ENCODE measurements around the gene L3MBTL1. TPM values are rescaled to one million over a fixed set of nuclear protein-coding genes. Genes with fewer than 3 reads are reported as not detected.

Gene L3MBTL1
- polyA plus RNA-seq, 3 donors = 0.31 to 9.0 (median 0.36) TPM

DNA sequence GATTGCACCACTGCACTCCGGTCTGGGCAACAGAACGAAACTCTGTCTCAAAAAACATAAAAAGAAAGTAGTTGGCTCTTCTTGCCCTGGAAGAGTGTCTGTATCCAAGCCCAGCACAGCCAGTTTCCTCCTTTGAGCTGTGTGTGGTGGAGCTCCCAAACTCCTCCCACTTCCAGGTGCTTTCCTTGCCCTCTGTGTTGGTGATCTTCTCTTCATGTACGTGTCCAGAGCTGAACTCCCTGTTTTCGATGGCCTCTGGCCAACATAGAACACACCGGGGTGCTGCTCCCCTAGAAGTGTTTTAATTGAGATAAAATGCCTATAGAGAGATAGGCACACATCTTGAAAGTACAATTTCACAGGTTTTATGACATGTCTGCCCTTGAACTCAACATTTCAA lies 34.7 kb downstream of the L3MBTL1 start:
- Histone ChIP-seq H4K20me1 (ENCODE audit: insufficient read depth, low read length) (no peaks in the 10 kb centered on the region), H3K4me2 (replicated peaks; ENCODE audit: extremely low read depth, low read length, poor library complexity, severe bottlenecking) (no peak overlapping the region), H3K36me3 (replicated peaks in 1 of 2; ENCODE audit: control insufficient read depth in 1 of 2, insufficient read depth in 2 of 2, low read length in 2 of 2) (peaks cover 0 to 14% of the 10 kb centered on the region in 2 donors), H3K27me3 (ENCODE audit: control insufficient read depth in 2 of 2, insufficient read depth in 2 of 2, low read length in 2 of 2) (no peaks in the 10 kb centered on the region), H2AFZ (ENCODE audit: insufficient read depth, low read depth, low read length, poor library complexity, severe bottlenecking) (no peak overlapping the region), H3K4me3 (replicated peaks in 1 of 3; ENCODE audit: low read depth in 2 of 3, low read length in 3 of 3) (no peak overlapping the region), H3K9me3 (replicated peaks in 1 of 2; ENCODE audit: control insufficient read depth in 1 of 2, insufficient read depth in 1 of 2, low read length in 2 of 2) (no peaks in the 10 kb centered on the region), H3K79me2 (ENCODE audit: insufficient read depth, low read length) (no peaks in the 10 kb centered on the region), H3K27ac (ENCODE audit: low read depth in 1 of 2, low read length in 2 of 2) (no peak overlapping the region), H3K9ac (ENCODE audit: insufficient read depth, low read length, poor library complexity, severe bottlenecking) (no peak overlapping the region), H3K4me1 (ENCODE audit: control insufficient read depth in 1 of 2, insufficient read depth in 2 of 2, low read length in 2 of 2) (peaks cover 10% of the 10 kb centered on the region in 2 donors)
- Mint-ChIP-seq H3K36me3 (peaks cover 4 to 5% of the 10 kb centered on the region in 2 donors), H3K27me3 (ENCODE audit: low read depth in 3 of 3) (peaks cover 0 to 2% (median 0%) of the 10 kb centered on the region in 3 donors), H3K27ac (peak overlapping the region in 1 of 7 donors; percentile 40), H3K9me3 (peaks cover 0 to 7% (median 3%) of the 10 kb centered on the region in 7 donors), H3K4me3 (no peak overlapping the region), H3K4me1 (peaks cover 14% of the 10 kb centered on the region)
- no CpG with 5 or more reads among the region's 5 CpGs for WGBS (ENCODE audit: insufficient coverage)
- intact Hi-C loops (cut with micrococcal nuclease) = no loop called here
- DNase-seq = no peak
- TF ChIP-seq, protein P1, sequence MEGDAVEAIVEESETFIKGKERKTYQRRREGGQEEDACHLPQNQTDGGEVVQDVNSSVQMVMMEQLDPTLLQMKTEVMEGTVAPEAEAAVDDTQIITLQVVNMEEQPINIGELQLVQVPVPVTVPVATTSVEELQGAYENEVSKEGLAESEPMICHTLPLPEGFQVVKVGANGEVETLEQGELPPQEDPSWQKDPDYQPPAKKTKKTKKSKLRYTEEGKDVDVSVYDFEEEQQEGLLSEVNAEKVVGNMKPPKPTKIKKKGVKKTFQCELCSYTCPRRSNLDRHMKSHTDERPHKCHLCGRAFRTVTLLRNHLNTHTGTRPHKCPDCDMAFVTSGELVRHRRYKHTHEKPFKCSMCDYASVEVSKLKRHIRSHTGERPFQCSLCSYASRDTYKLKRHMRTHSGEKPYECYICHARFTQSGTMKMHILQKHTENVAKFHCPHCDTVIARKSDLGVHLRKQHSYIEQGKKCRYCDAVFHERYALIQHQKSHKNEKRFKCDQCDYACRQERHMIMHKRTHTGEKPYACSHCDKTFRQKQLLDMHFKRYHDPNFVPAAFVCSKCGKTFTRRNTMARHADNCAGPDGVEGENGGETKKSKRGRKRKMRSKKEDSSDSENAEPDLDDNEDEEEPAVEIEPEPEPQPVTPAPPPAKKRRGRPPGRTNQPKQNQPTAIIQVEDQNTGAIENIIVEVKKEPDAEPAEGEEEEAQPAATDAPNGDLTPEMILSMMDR (IDR thresholded peaks at IDR 0.05) = no peak

DNA sequence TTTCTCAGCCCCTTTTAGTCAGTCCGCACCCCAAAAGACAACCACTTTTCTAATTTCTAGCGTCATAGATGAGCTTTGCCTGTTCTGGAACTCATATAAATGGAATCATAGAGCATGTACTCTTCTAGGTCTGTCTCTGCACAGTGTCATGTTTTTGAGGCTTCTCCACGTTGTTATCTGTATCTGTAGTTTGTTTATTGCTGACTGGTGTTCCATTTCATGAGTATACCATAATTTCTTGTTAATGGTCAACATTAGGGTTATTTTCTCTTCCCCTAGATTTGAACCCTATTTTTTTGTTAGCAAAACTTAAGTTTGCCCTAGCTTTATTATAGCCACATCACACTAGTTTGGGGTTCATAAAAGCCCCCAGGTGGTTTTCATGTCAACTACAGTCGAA lies 35.2 kb downstream of the L3MBTL1 start:
- Histone ChIP-seq H3K4me3 (replicated peaks in 1 of 3; ENCODE audit: low read depth in 2 of 3, low read length in 3 of 3) (no peak overlapping the region), H3K36me3 (replicated peaks in 1 of 2; ENCODE audit: control insufficient read depth in 1 of 2, insufficient read depth in 2 of 2, low read length in 2 of 2) (peaks cover 0 to 14% of the 10 kb centered on the region in 2 donors), H3K9me3 (replicated peaks in 1 of 2; ENCODE audit: control insufficient read depth in 1 of 2, insufficient read depth in 1 of 2, low read length in 2 of 2) (no peaks in the 10 kb centered on the region), H4K20me1 (ENCODE audit: insufficient read depth, low read length) (no peaks in the 10 kb centered on the region), H3K27ac (ENCODE audit: low read depth in 1 of 2, low read length in 2 of 2) (no peak overlapping the region), H2AFZ (ENCODE audit: insufficient read depth, low read depth, low read length, poor library complexity, severe bottlenecking) (no peak overlapping the region), H3K27me3 (ENCODE audit: control insufficient read depth in 2 of 2, insufficient read depth in 2 of 2, low read length in 2 of 2) (no peaks in the 10 kb centered on the region), H3K9ac (ENCODE audit: insufficient read depth, low read length, poor library complexity, severe bottlenecking) (no peak overlapping the region), H3K4me1 (ENCODE audit: control insufficient read depth in 1 of 2, insufficient read depth in 2 of 2, low read length in 2 of 2) (peaks cover 6 to 7% of the 10 kb centered on the region in 2 donors), H3K79me2 (ENCODE audit: insufficient read depth, low read length) (no peaks in the 10 kb centered on the region), H3K4me2 (replicated peaks; ENCODE audit: extremely low read depth, low read length, poor library complexity, severe bottlenecking) (no peak overlapping the region)
- Mint-ChIP-seq H3K27ac (no peak overlapping the region), H3K36me3 (peaks cover 5 to 8% of the 10 kb centered on the region in 2 donors), H3K27me3 (ENCODE audit: low read depth in 3 of 3) (peaks cover 0 to 2% (median 0%) of the 10 kb centered on the region in 3 donors), H3K9me3 (peaks cover 0 to 12% (median 7%) of the 10 kb centered on the region in 7 donors), H3K4me1 (peaks cover 8% of the 10 kb centered on the region), H3K4me3 (no peak overlapping the region)
- TF ChIP-seq, protein P1 (IDR thresholded peaks at IDR 0.05) = no peak
- intact Hi-C loops (cut with micrococcal nuclease) = no loop called here
- no CpG with 5 or more reads among the region's 4 CpGs for WGBS (ENCODE audit: insufficient coverage)
- DNase-seq = no peak
